GM12891 (cell line): ENCODE data around the gene PARVB.

Experiments used
- POLR2A ChIP-seq: IDR thresholded peaks from 2 replicates; pipeline ENCODE4 v1.6.1; 2011; ENCODE audit warnings: low read depth, low read length, control low read depth
- POLR2AphosphoS5 ChIP-seq: IDR thresholded peaks from 2 replicates; pipeline ENCODE4 v1.6.1; 2011; ENCODE audit warnings: low read depth, low read length, control low read depth
- TAF1 ChIP-seq: IDR thresholded peaks from 2 replicates; pipeline ENCODE4 v1.6.1; 2011; ENCODE audit warnings: low read depth, low read length, control low read depth

DNA sequence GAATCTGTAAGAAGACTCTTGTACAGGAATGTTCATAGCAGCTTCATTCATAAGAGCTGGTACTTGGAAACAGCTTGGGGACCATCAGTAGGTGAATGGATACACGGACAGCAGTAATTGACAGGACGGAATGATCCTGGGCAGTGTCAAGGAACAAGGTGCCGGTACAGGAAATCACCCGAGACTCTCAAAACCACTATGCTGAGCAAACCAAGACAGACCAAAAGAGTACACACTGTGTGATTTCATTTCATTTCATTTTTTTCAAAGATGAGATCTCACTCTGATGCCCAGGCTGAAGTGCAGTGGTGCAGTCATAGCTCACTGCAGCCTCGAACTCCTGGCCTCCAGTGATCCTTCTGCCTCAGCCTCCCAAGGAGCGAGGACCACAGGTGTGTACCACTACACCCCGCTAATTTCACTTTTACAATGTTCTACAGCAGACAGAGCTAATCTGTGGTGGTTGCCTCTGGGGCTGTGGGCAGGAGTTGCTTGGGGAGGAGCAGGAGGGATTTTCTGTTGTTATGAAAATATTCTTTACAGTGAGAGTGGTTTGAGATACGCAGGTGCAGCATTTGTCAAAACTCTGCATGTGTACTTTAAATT, 15.6 kb downstream of the PARVB start:
- TF ChIP-seq POLR2A: no peak
- TF ChIP-seq POLR2AphosphoS5: no peak
- no peak for TF ChIP-seq TAF1
